PFSK-1 (cell line): ENCODE data around the gene MARCHF3.

Experiments
- POLR2AphosphoS5 ChIP-seq: IDR thresholded peaks from 2 replicates; pipeline ENCODE4 v1.6.1; 2012; ENCODE audit warnings: low read depth, mild to moderate bottlenecking, control low read depth, low read length, moderate library complexity
- REST ChIP-seq, 2 experiments: IDR thresholded peaks; 2 replicates each; pipeline versions ENCODE4 v1.6.1 to v1.8.0; 2011 to 2012; ENCODE audit warnings: low read depth in 2 of 2, low read length in 2 of 2, control low read depth in 1 of 2, inconsistent platforms in 1 of 2, mild to moderate bottlenecking in 1 of 2, moderate library complexity in 1 of 2; ENCODE audit not compliant: insufficient read depth in 1 of 2
- SIN3A ChIP-seq: IDR thresholded peaks from 2 replicates; pipeline ENCODE4 v1.6.1; 2012; ENCODE audit warnings: mild to moderate bottlenecking, low read length, moderate library complexity, borderline replicate concordance; ENCODE audit not compliant: insufficient read depth

GRCh38 chr5:126863402-126863801 lies 167.0 kb downstream of the MARCHF3 start:
- TF ChIP-seq POLR2AphosphoS5: no peak
- TF ChIP-seq REST (IDR thresholded peaks at IDR 0.05; ENCODE audit: insufficient read depth in 1 of 2, low read depth in 2 of 2, low read length in 2 of 2): no peak
- no peak for TF ChIP-seq SIN3A
